Measurements from ENCODE around the gene PRKAR2B.
"Not testable (repeated sequence)": the region's sequence is repeated elsewhere in the genome, so short reads cannot be mapped to it uniquely, and the experiment has no call there.

The PRKAR2B gene

DNA sequence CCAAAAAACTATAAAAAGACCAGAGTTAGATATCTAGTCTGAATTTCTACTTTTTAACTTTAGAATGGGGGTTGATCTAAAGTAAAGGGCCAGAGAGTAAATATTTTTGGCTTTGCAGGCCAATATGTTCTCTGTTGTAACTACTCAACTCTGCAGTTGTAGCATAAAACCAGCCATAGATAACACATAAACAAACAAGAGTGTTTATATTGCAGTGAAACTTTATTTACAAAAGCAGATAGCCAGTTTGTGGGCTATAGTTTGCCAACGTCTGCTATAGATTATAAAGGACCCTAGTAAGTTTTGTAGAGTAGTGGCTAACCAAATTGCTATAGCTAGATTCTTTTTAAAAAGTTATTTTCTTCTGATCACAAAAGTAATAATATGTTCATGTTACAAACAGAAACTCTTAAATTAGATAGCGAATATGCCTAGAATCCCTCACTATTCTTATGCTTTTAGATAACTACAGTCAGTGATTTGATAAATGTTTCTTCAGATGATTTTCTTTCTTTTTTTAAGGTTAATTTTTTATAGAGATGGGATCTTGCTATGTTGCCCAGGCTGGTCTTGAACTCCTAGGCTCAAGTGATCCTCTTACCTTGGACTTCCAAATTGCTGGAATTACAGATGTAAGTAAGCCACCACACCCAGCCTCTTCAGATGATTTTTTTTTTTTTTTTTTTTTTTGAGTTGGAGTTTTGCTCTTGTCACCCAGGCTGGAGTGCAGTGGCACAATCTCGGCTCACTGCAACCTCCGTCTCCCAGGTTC, 100.7 kb downstream of the PRKAR2B start:
- no peak for DNase-seq (ENCODE audit: low read depth)
- H3K4me3 ChIP-seq (ENCODE audit: low read depth, low read length), result no peak overlapping the region

DNA sequence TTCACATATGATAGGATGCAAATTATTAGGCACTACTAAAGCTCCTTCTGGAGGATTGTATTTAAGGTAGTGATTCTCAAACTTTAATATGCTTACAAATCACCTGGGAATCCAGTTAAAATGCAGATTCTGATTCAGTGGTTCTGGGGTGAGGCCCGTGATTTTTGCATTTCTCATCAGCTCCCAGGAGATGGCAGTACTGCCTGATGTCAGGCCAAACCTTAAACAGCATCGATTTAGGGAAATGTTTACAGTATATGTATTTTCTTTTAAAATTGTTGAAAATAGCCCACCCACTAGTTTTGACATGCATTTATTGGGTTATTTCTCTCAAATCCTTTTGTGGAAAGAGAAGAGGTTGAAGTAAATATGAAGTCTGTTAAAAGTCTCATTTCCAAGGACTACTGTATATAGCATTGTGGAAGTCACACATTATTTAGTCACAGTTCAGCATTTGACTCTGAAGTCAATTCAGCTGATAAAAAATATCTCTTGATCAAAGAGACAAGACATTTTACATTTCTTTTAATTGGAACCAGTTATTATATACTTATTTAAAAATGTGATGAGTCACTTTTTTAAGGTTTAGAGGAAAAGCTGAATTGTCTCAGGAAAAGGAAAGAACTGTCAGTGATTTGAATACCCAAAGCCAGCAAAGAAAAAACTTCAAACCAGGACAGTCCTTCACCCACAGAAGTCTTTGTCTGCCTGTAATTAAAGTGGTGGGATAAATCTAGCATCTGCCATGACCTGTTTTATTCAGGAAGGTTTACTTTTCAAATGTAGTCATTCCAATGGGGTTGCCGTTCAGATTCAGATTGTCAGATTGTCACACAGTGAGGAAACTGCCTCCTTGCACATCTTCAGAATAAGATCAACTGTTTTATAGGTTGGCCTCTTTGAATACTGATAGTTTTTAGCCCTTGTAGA, 103.2 kb downstream of the PRKAR2B start:
- H3K4me3 ChIP-seq (ENCODE audit: low read depth, low read length), result no peak overlapping the region
- no peak for DNase-seq (ENCODE audit: low read depth)

DNA sequence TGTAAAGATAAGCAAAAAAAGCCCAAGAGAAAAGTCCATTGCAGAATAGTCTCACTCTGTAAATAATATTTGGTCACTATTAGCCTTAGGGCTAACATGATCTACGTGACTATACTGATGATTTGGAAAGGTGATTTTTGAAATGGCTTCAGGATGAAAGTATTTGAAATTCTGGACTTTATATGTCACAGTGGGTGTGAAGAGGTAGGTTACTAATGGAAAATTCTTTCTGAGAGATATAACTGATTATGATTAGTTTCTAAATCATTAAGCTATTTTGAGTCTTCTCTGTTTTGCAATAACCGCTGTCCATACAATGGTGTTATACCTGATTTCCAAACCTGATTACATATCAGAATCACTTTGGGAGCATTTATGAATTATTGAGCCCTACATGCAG, 104.2 kb downstream of the PRKAR2B start:
- no peak for DNase-seq (ENCODE audit: low read depth)
- H3K4me3 ChIP-seq (ENCODE audit: low read depth, low read length), result no peak overlapping the region

DNA sequence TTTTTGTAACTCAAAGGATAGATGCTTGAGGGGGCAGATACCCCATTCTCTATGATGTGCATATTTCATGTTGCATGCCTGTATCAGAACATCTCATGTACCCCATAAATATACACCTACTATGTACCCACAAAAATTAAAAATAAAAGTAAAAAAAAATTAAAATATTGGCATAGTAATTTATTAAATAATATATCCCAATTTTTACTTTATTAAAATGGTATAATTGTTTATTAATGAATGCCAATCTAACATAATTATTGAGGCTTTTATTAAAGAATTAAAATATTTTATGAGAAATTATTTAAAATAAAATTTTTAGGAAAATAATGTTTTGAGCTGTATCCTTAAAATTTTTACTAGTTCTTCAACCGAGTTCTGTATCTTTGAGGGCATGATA, 105.4 kb downstream of the PRKAR2B start:
- no peak for DNase-seq (ENCODE audit: low read depth)
- H3K4me3 ChIP-seq (ENCODE audit: low read depth, low read length), result no peak overlapping the region

DNA sequence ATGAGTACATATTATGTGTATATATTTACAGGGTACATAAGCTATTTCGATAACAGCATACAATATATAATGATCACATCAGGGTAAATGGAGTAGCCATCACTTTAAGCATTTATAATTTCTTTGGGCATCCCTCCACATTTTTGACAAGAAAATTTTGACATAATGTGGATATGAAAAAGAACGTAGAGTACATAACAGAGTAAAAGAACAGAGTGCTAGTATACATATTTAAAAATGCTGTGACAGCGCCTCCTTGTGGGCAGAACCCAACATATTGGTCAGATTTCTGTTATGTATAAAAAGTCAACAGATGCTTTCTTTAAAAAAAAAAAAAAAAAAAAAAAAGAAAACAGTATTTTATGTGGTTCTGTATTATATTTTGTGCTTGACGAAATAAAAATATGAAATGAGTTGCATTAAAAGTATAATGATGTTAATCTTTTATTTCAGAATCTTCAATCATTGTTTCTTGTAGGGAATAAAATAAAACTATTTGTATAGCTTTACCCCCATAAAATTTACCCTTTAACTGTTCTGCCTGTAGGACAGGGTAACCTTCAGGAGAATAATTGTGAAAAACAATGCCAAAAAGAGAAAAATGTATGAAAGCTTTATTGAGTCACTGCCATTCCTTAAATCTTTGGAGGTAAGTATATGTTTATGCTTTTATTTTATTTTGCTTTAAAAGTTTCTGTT, 106.0 kb downstream of the PRKAR2B start:
- DNase-seq (ENCODE audit: low read depth), result no peak
- no peak overlapping the region for H3K4me3 ChIP-seq (ENCODE audit: low read depth, low read length)

DNA sequence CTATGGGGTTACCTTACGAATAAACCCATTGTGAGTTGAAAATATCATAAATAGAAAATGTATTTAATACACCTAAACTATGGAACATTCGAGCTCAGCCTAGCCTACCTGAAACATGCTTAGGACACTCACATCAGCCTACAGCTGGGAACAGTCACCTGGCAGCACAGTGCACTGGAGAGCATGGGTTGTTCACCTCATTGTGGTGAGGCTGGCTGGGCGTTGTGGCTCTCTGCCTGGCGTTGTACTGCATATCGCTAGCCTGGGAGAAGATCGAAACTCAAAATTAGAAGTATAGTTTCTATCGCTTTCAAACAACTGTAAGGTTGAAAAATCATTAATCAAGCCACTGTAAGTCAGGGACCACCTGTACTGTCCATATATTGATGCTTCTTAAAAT, 107.0 kb downstream of the PRKAR2B start:
- no peak overlapping the region for H3K4me3 ChIP-seq (ENCODE audit: low read depth, low read length)
- DNase-seq (ENCODE audit: low read depth), result no peak

DNA sequence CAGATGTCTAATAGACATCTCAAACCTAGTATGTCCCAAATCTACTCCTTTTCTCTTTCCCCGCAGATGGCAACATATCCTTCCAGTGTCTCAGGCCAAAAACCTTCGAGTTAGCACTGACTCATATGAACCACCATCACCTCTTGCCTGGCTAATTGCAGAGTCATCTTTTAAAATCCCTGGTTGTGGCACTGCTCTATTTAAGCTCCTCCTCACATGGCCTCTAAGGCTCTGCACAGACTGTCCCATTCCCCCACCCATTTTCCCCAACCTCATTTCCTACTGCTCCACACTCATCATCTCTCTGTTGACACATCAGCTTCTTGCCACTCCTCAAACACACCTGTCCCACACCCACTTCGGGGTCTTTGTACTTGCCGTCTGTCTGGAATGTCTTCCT, 107.5 kb downstream of the PRKAR2B start:
- peak; percentile 42 for DNase-seq (ENCODE audit: low read depth)
- no peak overlapping the region for H3K4me3 ChIP-seq (ENCODE audit: low read depth, low read length)

DNA sequence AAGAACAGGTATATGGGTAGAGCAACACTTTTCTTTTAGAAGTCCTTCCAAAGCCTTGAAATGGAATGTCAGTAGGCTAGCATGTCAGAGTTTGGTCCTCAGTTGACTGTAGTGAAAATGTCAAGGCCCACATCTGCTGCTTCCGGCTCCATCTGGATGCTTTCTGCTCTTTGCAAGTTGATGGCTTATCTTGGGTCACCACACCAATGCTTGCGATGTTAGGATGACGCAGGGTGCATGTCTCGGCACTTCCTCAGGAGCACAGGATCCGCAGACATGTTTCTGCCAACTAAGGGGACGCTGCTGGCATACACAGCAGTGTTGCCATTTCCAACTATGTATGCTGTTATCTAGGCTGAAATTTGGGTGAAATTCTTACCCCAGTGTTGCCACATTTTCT, 110.3 kb downstream of the PRKAR2B start:
- H3K4me3 ChIP-seq (ENCODE audit: low read depth, low read length), result no peak overlapping the region
- DNase-seq (ENCODE audit: low read depth), result no peak

DNA sequence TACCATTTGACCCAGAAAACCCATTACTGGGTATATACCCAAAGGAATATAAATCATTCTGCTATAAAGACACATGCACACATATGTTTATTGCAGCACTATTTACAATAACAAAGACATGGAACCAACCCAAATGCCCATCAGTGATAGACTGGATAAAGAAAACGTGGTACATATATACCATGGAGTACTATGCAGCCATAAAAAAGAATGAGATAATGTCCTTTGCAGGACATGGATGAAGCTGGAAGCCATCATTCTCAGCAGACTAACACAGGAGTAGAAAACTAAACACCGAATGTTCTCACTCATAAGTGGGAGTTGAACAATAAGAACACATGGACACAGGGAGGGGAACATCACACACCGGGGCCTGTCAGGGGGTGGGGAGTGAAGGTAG, 111.2 kb downstream of the PRKAR2B start:
- not testable (repeated sequence) for H3K4me3 ChIP-seq (ENCODE audit: low read depth, low read length); DNase-seq (ENCODE audit: low read depth)

DNA sequence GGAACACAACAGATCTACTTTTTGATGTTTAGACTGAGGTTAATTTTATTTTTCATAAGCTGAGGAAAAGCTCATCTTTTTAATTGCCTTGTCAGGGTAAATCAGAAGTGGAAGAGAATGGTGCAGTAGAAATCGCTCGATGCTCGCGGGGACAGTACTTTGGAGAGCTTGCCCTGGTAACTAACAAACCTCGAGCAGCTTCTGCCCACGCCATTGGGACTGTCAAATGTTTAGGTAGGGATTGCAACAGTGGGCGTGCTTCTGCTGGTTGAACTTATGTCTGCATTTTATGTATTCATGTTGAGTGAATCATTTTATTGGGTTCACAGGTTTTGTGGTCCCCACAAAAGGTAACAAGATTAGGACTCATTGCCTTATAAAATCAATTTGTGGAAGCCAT, 112.6 kb downstream of the PRKAR2B start:
- H3K4me3 ChIP-seq (ENCODE audit: low read depth, low read length), result no peak overlapping the region
- no peak for DNase-seq (ENCODE audit: low read depth)

DNA sequence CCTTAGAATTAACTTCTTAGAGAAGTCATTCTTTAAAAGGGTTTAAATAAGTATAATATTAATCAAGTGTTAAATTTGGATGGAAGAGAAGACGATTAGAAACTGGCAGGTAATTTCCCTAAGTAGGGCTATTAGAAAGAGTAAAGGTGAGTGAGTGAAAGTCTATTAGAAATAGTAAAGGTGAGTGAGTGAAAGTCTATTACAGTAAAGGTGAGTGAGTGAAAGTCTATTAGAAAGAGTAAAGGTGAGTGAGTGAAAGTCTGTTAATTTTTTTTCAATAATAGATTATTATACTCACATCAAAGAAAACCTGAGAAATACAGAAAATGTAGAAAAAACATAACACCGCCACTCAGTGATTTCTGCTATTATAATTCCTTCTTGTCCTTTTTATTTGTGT, 113.5 kb downstream of the PRKAR2B start:
- DNase-seq (ENCODE audit: low read depth), result no peak
- no peak overlapping the region for H3K4me3 ChIP-seq (ENCODE audit: low read depth, low read length)

DNA sequence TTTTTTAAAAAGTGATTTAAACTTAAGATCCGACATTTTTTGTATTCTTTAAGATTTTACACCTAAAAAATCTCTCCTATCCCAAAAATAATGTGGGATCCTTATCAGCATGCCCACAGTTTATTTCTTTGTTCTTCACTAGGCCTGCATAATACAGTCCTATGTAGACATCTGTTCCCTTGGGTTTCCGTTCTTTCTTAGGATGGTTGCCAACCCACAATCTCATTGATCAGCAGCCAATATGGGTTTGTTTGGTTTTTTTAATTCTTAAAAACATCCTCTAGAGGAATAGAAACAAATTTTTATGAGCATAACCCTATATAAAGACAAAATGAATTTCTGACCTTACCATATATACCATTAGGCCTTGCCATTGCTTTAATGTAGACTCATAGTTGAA, 115.9 kb downstream of the PRKAR2B start:
- no peak overlapping the region for H3K4me3 ChIP-seq (ENCODE audit: low read depth, low read length)

DNA sequence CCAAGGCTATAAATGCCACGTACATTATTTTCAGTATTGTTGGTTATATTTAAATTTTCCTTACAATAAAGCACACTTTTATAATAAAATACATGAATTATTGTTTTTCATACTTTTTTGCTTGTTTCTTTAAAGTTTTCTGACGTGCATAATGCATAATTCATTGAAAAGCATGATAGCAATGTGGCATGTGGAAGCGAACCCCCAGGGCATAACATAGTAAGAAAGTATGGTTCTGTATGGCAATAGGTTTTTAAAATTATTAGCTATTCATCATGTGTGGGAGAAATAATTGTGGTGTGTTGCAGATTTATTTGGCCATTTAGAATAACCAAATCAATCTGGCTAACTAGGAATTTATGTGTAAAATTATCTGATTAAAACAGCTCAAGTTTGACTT, 116.9 kb downstream of the PRKAR2B start:
- no peak overlapping the region for H3K4me3 ChIP-seq (ENCODE audit: low read depth, low read length)
- no peak for DNase-seq (ENCODE audit: low read depth)

More for the DNA sequence above, 115.9 kb downstream of the PRKAR2B start:
- no peak for DNase-seq (ENCODE audit: low read depth)

DNA sequence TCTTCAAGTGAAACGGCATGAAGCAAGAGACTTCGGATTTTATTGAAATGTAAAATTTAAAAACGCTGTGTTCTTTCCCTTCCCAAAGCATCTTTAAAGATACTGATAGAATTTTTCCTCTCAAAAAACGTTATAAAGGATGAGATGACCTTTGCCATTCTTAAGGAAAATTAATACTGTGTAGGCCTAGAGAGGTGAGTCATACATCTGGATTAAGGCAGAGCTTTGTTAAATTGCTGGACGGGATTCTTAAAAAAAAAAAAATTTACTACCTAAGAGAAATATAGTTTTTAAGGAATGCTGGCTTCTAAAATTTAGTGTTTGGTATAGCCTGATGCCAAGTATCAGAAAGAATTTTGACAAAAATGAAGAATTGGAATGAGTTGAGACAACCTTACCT, 118.0 kb downstream of the PRKAR2B start:
- H3K4me3 ChIP-seq (ENCODE audit: low read depth, low read length), result no peak overlapping the region
- DNase-seq (ENCODE audit: low read depth), result no peak

DNA sequence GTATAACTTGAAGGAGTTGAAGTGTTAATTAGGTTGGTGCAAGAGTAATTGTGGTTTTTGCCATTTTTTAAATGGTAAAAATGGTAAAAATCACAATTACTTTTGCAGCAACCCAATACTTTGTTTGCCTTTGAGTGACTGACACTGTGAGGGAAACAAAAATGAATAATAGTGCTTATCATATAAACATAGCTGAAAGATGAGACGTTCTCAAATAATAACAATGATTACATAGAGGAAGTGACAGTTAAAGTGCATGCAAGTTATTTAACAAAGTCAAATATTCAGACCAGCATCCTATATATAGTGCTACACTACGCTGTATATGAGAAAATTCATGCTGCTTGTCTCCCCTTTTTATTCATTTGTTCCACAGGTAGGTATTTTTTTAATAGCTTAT, 119.6 kb downstream of the PRKAR2B start:
- no peak for DNase-seq (ENCODE audit: low read depth)
- H3K4me3 ChIP-seq (ENCODE audit: low read depth, low read length), result no peak overlapping the region

DNA sequence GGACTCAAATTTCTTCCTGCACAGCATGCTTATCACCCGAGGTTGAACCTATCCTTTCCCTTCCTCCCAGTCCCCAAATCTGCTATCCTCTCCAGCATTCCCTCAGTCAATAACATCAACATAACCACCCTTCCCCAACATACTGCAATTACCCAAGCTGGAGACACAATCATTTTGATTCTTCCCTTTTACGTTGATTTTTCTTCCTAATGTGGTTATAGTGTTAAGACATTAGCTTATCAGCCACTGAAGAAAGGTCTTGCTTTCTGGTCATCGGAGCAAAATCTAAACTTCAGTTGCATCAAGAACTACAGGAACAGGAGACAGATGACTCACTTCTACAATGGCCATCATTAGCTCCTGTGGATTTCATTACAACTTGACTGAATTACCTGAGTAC, 120.8 kb downstream of the PRKAR2B start:
- DNase-seq (ENCODE audit: low read depth), result no peak
- H3K4me3 ChIP-seq (ENCODE audit: low read depth, low read length), result no peak overlapping the region

DNA sequence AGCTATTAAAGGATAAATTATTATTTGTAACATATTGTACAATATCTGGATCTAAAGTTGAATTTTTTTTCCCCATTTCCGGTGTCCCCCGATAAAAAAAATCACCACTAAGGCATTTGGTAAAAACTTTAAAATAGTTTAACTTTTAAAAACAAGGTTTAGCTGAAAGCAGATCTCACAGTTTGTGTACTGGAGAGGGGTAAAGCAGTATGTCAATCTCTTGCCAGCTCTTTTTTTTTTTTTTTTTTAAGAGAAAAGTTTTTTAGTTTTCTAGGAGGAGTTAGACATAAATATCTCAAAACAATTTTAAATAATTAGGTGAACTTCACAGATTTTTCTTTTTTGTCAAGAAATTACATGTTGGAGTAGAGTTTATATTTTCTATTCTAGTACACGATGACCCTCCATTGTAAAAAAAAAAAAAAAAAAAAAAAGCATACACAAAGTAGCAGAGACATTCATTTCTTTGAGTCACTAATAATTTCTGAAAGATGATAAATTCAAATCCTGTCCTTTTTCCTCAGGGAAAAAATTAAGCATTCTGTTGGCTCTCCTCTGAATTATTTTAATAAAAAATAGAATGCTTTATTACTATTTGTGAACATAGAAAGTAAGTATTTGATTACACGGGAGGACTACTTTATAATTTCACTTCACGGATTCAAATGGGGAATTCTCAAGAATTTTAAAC, 122.4 kb downstream of the PRKAR2B start:
- DNase-seq (ENCODE audit: low read depth), result no peak
- peak overlapping the region; percentile 58 for H3K4me3 ChIP-seq (ENCODE audit: low read depth, low read length)

DNA sequence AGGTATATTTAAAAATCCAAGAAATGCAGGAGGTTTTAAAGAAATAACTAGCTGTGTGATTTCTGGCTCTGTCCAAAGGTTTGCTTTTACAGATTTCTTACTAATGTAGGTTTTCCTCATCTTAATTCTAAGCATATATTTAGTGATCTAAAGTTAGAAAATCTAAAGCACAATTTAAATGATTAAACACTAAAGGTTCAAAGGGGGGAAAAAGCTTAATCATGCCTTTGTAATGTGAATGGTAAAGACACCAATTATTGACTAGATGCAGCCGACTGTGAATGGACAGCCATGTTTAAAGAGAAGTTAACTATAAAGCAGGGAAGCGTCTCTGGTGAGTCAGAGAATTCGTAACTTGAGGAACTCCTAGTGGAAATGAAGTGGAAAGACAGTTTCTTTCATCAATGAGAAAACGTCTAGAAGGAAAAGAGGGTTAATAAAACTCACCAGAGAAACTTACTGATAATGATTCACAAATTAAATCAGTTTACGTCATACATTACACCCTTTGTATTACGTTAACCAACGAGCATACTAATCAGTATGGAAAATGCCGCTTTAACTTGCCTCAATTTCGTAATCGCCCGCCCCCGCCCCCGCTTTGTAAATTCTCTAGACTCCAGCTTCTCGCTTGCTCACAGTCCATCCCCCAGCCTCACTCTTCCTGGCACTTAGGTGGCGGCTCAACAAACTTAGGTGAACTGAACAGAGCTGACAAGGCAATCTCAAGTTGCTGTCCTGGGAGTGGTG, 123.2 kb downstream of the PRKAR2B start:
- DNase-seq (ENCODE audit: low read depth), result peak; percentile 66
- H3K4me3 ChIP-seq (ENCODE audit: low read depth, low read length), result peak overlapping the region; percentile 58
